Ishikawa (cell line): ENCODE results near the gene GJA4.

Experiments used
- CEBPB ChIP-seq: IDR thresholded peaks from 2 replicates; pipeline ENCODE4 v1.6.1; 2012
- EGR1 ChIP-seq: IDR thresholded peaks from 2 replicates; pipeline ENCODE4 v1.6.1; 2012
- EP300 ChIP-seq: IDR thresholded peaks from 2 replicates; pipeline ENCODE4 v1.6.1; 2012; ENCODE audit warnings: borderline replicate concordance
- FOXM1 ChIP-seq: IDR thresholded peaks from 2 replicates; pipeline ENCODE4 v1.6.1; 2012; ENCODE audit warnings: low read depth, borderline replicate concordance
- MAX ChIP-seq: IDR thresholded peaks from 2 replicates; pipeline ENCODE4 v1.6.1; 2012
- NFIC ChIP-seq: IDR thresholded peaks from 2 replicates; pipeline ENCODE4 v1.6.1; 2012
- RAD21 ChIP-seq: IDR thresholded peaks from 2 replicates; pipeline ENCODE4 v1.6.1; 2012; ENCODE audit warnings: low read depth
- TCF12 ChIP-seq: IDR thresholded peaks from 2 replicates; pipeline ENCODE4 v1.6.1; 2012; ENCODE audit warnings: low read depth
- TEAD4 ChIP-seq: IDR thresholded peaks from 2 replicates; pipeline ENCODE4 v1.6.1; 2012
- USF1 ChIP-seq: IDR thresholded peaks from 2 replicates; pipeline ENCODE4 v1.6.1; 2012
- YY1 ChIP-seq: IDR thresholded peaks from 2 replicates; pipeline ENCODE4 v1.6.1; 2012; ENCODE audit warnings: low read depth
- ZBTB7A ChIP-seq: IDR thresholded peaks from 2 replicates; pipeline ENCODE4 v1.6.1; 2012; ENCODE audit warnings: low read depth

- no peak for TF ChIP-seq ZBTB7A
- no peak for TF ChIP-seq YY1
- TF ChIP-seq RAD21, result no peak
- TF ChIP-seq USF1, result no peak
- no peak for TF ChIP-seq EGR1
- no peak for TF ChIP-seq FOXM1
- no peak for TF ChIP-seq EP300
- no peak for TF ChIP-seq NFIC
- no peak for TF ChIP-seq TCF12
- TF ChIP-seq MAX, result no peak
- TF ChIP-seq CEBPB, result no peak
- TF ChIP-seq TEAD4, result no peak
Observed at GRCh38 chr1:34842952-34843371, 50.2 kb downstream of the GJA4 start.
